GM12878 (cell line): Measurements from ENCODE around the gene MOK. TPM values are rescaled to one million over a fixed set of nuclear protein-coding genes. Genes with fewer than 3 reads are reported as not detected.

ENCODE experiments used
- ATAC-seq: fragments of 200-7000 bp; cut with Tn5 transposase; 3 replicates; pipeline ENCODE4 v1.9.1; 2020; ENCODE audit warnings: mild to moderate bottlenecking, moderate library complexity
- BruUV-seq: library from RNA; stranded (reverse); fragments of 400-500 nt; replicated peaks from 2 replicates; lab custom pipeline; 2021; lab: Mats Ljungman, UMichigan
- CTCF ChIA-PET: fragments of 300-600 bp; sonication (Branson Sonifier 250); formaldehyde crosslinking; extraction: SDS; loops from one replicate; lab custom pipeline; 2021; ENCODE audit warnings: inconsistent platforms; lab: Yijun Ruan, JAX
- POLR2A ChIA-PET: fragments of 350-600 bp; formaldehyde crosslinking; extraction: SDS; loops from one replicate; lab custom pipeline; 2021; ENCODE audit warnings: inconsistent platforms; lab: Charles Lee
- RAD21 ChIA-PET: fragments of 300-600 bp; sonication (Branson Sonifier 250); formaldehyde crosslinking; loops from one replicate; lab custom pipeline; 2023; ENCODE audit warnings: antibody characterized with exemption; ENCODE audit not compliant: unreplicated experiment; lab: Charles Lee
- SMC1A ChIA-PET: fragments of 300-600 bp; sonication (Branson Sonifier 250); formaldehyde crosslinking; loops from one replicate; lab custom pipeline; 2023; ENCODE audit not compliant: unreplicated experiment, uncharacterized antibody; lab: Charles Lee
- DNase-seq: peaks from one replicate; pipeline ENCODE4 v3.0.0-alpha.2; 2011; ENCODE audit warnings: low read depth, low spot score
- FAIRE-seq: peaks from 3 replicates; lab custom pipeline; 2011; peaks lifted over from hg19 to GRCh38; lab: Jason Lieb, UNC
- H2AFZ ChIP-seq: 2 replicates; pipeline ENCODE4 v1.6.0; 2011; ENCODE audit warnings: low read depth, low read length, control low read depth; ENCODE audit not compliant: control insufficient read depth
- H3K27ac ChIP-seq: 2 replicates; pipeline ENCODE4 v1.5.1; 2011; ENCODE audit warnings: control low read depth; ENCODE audit not compliant: control insufficient read depth, insufficient read depth
- H3K27me3 ChIP-seq, 2 experiments: replicated peaks in 1 of 2; 2 replicates each; pipeline versions ENCODE4 v1.6.0 to v1.6.1; 2011; ENCODE audit warnings: low read length in 1 of 2; ENCODE audit not compliant: control insufficient read depth in 2 of 2, insufficient read depth in 2 of 2
- H3K36me3 ChIP-seq, 2 experiments: 2 replicates each; pipeline ENCODE4 v1.5.1; 2011; ENCODE audit warnings: low read length in 1 of 2; ENCODE audit not compliant: control insufficient read depth in 2 of 2, insufficient read depth in 2 of 2
- H3K4me1 ChIP-seq: 2 replicates; pipeline ENCODE4 v1.6.1; 2011; ENCODE audit warnings: mild to moderate bottlenecking, low read length, moderate library complexity, mixed read lengths; ENCODE audit not compliant: control insufficient read depth, insufficient read depth
- H3K4me2 ChIP-seq: 2 replicates; pipeline ENCODE4 v1.6.0; 2011; ENCODE audit warnings: control low read depth; ENCODE audit not compliant: control insufficient read depth, insufficient read depth
- H3K4me3 ChIP-seq: fragments of 200-600 bp; sonication (generic); 2 replicates; pipeline ENCODE4 v1.5.1; 2016
- H3K79me2 ChIP-seq: 2 replicates; pipeline ENCODE4 v1.6.0; 2011; ENCODE audit warnings: low read length; ENCODE audit not compliant: control insufficient read depth, insufficient read depth
- H3K9ac ChIP-seq: 2 replicates; pipeline ENCODE4 v1.8.0; 2011; ENCODE audit warnings: low read length, control low read depth, mixed read lengths; ENCODE audit not compliant: control insufficient read depth, insufficient read depth
- H3K9me3 ChIP-seq: replicated peaks from 3 replicates; pipeline ENCODE4 v1.5.1; 2011; ENCODE audit warnings: mild to moderate bottlenecking, low read length; ENCODE audit not compliant: control insufficient read depth, insufficient read depth
- H4K20me1 ChIP-seq: 2 replicates; pipeline ENCODE4 v1.6.0; 2011; ENCODE audit not compliant: control insufficient read depth, insufficient read depth
- JUNB ChIP-seq: IDR thresholded peaks from 2 replicates; pipeline ENCODE4 v1.6.1; 2016; ENCODE audit warnings: antibody characterized with exemption, mild to moderate bottlenecking
- MEF2A ChIP-seq: IDR thresholded peaks from 2 replicates; pipeline ENCODE4 v1.6.1; 2011; ENCODE audit warnings: low read depth, mild to moderate bottlenecking, low read length, moderate library complexity; ENCODE audit not compliant: insufficient read depth
- WGBS: methylation state at CpG from one replicate; pipeline ENCODE4 v1.1.6; 2016; ENCODE audit warnings: low lambda C conversion rate; ENCODE audit not compliant: insufficient replicate concordance, insufficient coverage; ENCODE audit errors: missing lambda C conversion rate; 5-methylcytosine and 5-hydroxymethylcytosine counted together
- in situ Hi-C: fragments of 300-500 bp; cut with MboI; formaldehyde crosslinking; loops from 9 replicates; pipeline ENCODE4 v1.14.3; 2018; ENCODE audit warnings: mixed read lengths
- intact Hi-C: fragments of 100-400 bp; cut with micrococcal nuclease; formaldehyde crosslinking; loops from one replicate; pipeline ENCODE4 v1.14.2; 2022; ENCODE audit not compliant: unreplicated experiment
- polyA plus RNA-seq, 11 experiments: library from polyadenylated mRNA; depleted of rRNA in 4 of 11; unstranded in 6 of 11; stranded (reverse) in 5 of 11; fragments of >200 nt; fragmentation: Nextera tagmentation in 4 of 11; fragmentation: Illumina TruSeq in 1 of 11; extraction: Ambion mirVana in 4 of 11; extraction: Trizol in 1 of 11; gene quantifications; 1 replicate in 1 of 11; 2 replicates in 10 of 11; pipeline versions ENCODE4 v1.2.1 to v1.2.3, GENCODE V29; 2011 to 2016; ENCODE audit warnings: inconsistent platforms in 2 of 11, missing spikeins in 2 of 11, low read depth in 1 of 11
- total RNA-seq, 4 experiments: library from RNA; depleted of rRNA in 3 of 4; stranded (reverse); fragments of >200 nt in 3 of 4; fragmentation: Illumina TruSeq in 1 of 4; extraction: Trizol in 1 of 4; gene quantifications; 2 replicates each; pipeline versions ENCODE4 v1.2.1 to v1.2.3, GENCODE V29; 2013 to 2021
- TF ChIP-seq, protein P1 (sequence below): IDR thresholded peaks from 2 replicates; pipeline ENCODE4 v1.6.1; 2012; ENCODE audit warnings: low read depth, low read length, improper control_type of control experiment

The MOK gene
- total and polyA plus RNA-seq, 10 of the 15 experiments (the other 5 are each of a cell fraction or from before 2014, with no cell fraction given): 0.10 to 3.0 (median 1.4) TPM

DNA sequence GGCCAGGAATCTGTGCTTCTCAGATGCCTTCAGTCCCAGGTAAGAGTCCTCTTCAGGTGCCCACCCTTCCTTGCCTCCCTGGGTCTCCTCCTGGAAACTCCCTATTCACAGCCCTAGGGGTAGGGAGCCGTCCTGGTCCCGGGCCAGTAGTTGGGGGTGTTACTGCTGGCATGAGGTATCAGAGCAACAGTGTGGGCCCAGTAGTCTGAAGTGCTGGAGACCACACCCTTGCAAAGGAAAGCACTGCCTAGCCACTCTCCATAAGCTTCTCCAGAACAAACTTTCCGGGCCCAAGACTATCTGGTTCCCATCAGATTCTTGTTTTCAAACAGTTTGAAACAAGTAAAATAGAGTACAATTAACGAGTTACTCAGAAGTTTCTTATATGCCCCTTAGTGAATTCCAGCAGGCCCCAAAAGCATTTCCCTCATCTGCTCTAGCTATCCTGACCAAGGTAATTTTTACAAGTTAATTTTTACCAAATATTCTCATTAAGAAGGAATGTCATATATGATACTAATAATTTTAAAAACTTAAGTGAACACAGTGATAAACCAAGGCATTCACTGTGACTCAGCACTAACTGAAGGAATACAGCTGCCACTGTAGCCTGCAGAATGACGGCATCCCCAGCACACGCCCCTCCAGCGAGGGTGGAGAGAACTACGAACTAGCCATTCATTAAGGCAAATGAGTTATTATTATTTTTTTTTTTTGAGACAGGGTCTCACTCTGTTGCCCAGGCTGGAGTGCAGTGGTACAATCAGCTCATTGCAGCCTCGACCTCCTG lies 49.4 kb downstream of the MOK start:
- intact Hi-C loops: no loop called here
- Histone ChIP-seq H3K27ac (no peak overlapping the region), H3K36me3 (no peaks in the 10 kb centered on the region), H3K4me2 (no peak overlapping the region), H4K20me1 (no peaks in the 10 kb centered on the region)
- RAD21 ChIA-PET: no interaction called here
- DNase-seq: no peak
- ATAC-seq: no peak
- TF ChIP-seq JUNB (no peak), MEF2A (no peak)
- TF ChIP-seq, protein P1, sequence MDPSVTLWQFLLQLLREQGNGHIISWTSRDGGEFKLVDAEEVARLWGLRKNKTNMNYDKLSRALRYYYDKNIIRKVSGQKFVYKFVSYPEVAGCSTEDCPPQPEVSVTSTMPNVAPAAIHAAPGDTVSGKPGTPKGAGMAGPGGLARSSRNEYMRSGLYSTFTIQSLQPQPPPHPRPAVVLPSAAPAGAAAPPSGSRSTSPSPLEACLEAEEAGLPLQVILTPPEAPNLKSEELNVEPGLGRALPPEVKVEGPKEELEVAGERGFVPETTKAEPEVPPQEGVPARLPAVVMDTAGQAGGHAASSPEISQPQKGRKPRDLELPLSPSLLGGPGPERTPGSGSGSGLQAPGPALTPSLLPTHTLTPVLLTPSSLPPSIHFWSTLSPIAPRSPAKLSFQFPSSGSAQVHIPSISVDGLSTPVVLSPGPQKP: no peak
- TF ChIP-seq, all 136 proteins: peak for 0
- BruUV-seq: no TSS peak
- no peak overlapping the region for H3K9ac ChIP-seq
- CTCF ChIA-PET: no interaction called here
- SMC1A ChIA-PET: no interaction called here
- no peak for FAIRE-seq
- no peaks in the 10 kb centered on the region for H3K9me3 ChIP-seq
- POLR2A ChIA-PET: no interaction called here
- no peak overlapping the region for H2AFZ ChIP-seq
- H3K4me3 ChIP-seq: no peak overlapping the region
- H3K4me1 ChIP-seq: no peaks in the 10 kb centered on the region
- H3K27me3 ChIP-seq: no peaks in the 10 kb centered on the region
- 50% methylated on average over 9 of the region's 9 CpGs for WGBS
- in situ Hi-C loops: no loop called here
- no peaks in the 10 kb centered on the region for H3K79me2 ChIP-seq
